Kidney capillary endothelial cell (primary cell): ENCODE data around the gene THAP7.
"Not testable (repeated sequence)": the region's sequence is repeated elsewhere in the genome, so short reads cannot be mapped to it uniquely, and the experiment has no call there.

Experiments used
- DNase-seq: peaks from one replicate; pipeline ENCODE4 v3.0.0-alpha.2; 2018; ENCODE audit warnings: low spot score

THAP7 gene, protein sequence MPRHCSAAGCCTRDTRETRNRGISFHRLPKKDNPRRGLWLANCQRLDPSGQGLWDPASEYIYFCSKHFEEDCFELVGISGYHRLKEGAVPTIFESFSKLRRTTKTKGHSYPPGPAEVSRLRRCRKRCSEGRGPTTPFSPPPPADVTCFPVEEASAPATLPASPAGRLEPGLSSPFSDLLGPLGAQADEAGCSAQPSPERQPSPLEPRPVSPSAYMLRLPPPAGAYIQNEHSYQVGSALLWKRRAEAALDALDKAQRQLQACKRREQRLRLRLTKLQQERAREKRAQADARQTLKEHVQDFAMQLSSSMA

DNA sequence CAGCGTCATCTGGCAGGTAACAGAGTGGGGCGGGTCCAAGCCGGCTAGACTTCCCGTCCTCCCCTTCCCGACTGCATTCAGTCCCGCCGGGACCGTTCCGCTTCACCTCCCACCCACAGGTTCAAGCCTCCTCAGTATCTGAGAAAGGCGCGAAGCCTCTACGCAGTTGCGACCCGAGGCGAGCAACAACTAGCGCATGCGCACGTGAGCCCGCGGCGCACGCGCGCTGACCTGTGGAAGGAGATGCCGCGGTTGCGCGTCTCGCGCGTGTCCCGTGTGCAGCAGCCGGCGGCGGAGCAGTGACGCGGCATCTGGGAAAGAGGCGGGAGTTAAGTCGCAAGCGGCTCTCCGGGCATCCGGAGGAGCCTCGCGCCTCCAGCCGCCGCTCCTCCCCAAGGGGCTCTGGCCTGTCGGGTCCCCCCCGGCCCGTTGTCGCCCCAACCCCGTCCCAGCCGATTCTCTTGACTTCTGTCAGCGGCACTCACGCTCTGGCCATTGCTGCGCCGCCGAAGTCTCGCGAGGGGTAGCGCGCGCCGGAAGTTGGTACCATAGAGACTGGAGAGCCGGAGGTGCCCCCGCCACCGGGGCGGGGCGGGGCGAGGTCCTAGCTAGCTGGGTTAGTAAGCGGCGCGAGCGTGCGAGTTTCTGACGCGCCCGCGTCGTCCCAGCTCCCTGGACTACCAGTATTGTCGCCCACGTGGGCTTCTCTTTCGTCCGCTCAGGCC, at the start of gene THAP7:
THAP7 (minus strand) TSS at position 518 of the 725 bp plus-strand sequence; CDS start at position 311, 207 bp downstream.
- DNase-seq = peak; percentile 96

DNA sequence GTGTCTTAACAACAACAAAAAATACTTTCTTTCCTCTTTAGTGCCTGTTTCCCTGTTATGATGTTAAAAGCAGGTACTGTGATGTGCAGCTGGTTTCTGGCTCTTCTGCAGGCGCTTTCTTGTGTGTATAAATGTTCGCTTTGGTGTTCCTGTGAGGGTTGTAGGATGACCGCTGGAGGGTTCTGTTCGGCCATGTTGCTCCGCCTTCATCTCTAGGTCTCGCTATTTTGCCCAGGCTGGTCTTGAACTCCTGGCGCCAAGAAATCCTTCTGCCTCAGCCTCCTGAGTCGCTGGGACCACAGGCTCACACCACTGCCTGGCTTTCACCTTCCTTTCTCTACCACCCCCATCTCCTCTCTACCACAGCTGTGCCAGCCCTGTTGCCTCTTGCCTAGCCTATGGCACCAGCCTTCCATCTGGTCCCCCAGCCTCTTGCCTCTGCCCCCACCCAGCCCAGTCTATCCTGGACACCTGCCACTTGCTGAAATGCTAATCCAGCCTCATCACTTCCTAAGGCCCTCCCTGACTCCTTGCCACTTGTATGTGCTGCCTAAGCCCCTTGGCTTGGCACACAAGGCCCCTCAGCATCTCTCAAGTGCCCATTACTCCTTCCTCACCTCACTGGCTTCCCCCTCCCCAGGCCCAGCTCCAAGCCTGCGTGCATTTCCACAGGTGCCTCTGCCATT, 49.4 kb upstream of the THAP7 start:
- DNase-seq = no peak

DNA sequence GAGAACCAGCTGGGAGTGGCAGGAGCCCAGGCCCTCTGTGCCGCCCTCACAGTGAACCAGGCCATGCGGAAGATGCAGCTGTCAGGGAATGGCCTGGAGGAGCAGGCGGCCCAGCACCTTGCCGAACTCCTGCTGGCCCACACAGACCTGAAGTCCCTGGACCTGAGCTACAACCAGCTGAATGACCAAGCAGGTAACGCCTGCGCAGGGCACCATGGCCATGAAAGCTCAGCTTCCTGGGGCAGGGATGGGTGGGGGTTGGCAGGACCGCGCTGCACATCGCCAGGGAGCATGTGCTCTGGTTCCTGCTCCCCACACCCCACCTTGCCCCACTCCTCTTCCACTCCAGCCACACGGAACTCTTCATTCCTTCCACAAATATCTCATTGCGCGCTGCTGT, 47.0 kb upstream of the THAP7 start:
- DNase-seq = not testable (repeated sequence)

DNA sequence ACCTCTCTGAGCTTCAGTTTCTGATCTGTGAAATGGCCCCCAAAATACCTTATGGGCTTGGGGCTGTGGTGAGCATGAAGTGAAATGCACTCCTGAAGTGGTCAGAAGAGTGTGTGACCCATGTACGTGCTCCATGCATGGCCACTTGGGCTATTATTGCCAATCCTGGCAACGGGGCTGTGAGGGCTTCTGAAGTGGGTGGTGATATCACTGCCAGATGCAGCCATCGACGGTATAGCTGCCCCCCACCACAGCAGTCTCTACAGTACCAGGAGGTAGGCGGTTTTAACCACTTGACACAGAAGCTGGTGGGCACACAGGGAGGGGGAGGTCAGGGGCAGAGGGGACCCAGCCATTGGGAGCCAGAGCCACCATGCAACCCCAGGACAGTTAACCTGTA, 46.5 kb upstream of the THAP7 start:
- DNase-seq = not testable (repeated sequence)

DNA sequence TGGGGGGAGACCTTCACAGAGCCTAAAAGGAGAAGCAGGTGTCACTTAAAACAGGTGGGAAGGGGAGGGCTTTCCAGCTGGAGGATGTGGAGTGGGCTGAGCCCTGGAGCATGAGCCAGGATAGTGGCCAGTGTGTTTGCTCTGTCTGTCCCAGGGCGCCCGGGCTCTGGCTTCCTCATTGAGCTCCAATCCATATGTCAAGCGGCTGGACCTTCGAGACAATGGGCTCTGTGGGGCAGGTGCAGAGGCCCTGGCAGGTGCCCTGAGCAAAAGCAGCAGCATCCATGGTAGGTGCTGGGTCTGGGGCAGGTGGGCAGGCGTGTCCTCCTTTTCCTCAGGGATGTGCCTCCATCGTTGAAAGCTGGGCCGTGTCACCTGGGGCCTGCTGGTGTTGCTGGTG, 45.8 kb upstream of the THAP7 start:
- DNase-seq = no peak

DNA sequence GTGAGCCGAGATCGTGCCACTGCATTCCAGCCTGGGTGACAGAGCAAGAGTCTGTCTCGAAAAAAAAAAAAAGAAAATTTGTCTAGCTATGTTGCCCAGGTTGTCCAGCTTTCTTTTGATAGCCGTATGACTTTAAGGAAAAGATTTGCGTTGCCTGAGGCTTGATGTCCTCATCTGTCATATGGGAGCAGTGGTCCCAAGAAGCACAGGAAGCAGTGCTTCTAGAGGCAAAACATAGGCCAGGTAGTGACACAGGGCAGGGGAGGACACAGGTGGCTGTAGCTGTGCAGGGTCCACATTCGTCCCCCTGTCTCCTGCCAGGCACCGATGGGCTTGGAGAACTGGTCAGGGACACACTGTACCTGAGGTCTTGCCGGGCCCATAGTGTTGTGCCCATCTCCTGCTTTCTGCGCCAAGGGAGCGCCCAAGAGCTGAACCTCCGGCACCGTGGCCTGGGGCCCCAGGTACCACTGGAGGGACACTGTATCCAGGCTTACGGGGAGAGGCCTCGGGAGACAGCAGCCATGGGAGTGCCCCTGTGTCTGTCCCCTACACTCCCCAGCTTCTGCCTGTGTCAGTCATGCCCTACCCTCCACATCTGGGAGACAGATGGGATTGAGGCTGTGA, 45.2 kb upstream of the THAP7 start:
- DNase-seq = no peak

DNA sequence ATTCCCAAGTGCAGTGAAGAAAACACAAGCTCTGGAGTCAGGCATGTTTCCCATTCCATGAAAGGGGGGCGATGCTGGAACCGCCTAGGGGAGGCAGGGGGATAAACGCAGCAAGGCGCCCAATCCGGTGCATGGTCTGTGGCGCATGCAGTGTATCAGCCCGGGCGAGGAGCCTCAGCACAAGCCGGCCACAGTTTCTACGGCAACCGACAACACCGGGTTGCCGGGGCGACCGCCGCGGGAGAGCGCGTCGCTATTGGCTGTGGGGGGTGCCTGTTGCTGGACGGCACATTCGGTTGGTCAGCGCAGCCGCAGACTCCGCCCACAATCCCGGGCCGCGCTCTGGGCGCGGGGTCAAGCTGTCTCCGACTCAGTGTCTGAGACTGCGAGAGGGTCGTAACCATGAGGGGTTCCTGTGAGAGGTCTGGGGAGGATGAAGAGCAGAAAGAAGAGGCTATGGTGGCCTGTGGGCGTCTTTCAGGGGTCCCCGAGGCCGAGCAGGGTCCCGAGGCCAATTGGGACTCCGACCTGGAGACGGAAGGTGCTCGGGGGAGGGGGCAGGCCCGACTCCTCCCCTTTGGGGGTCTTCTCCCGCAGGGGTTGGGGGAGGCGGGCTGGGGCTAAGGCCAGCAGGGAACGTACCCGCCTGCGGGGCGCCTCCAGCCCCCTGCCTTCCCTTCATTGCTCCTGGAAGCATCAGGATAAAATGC, 43.8 kb upstream of the THAP7 start, which contains the start of gene LRRC74B:
LRRC74B (plus strand) TSS at position 362 of the 710 bp plus-strand sequence; CDS start at position 403, 41 bp downstream.
- peak; percentile 82 for DNase-seq

DNA sequence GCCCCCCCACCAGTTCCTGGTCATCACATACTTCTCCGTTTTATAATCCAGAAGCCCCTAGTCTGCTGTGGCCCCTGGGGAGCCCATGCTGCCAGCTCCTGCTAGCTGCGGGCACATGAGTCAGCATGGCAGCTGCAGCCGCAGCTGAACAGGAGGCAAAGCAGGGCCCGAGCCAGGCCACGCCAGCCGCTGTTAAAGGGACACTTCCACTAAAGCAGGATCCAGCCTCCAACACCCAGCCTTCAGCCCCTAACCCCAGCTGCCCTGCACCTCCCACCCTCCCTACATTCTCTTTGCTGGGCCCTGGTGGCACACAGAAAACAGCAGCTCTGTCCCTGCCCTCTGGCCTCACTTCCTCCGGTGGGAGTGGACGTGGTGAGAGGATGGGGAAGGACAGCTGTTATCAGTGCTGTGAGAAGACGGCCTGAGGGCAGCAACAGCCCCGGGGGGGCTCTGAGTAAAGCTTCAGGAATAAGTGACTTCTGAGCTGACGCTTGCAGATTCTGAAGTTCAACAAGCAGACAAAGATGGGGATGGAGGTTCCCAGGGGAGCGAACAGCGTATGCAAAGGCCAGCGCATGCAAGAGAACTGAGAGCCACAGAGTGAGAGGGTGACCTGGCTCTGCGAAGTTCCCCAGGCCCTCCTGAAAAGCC, 43.1 kb upstream of the THAP7 start:
- no peak for DNase-seq

DNA sequence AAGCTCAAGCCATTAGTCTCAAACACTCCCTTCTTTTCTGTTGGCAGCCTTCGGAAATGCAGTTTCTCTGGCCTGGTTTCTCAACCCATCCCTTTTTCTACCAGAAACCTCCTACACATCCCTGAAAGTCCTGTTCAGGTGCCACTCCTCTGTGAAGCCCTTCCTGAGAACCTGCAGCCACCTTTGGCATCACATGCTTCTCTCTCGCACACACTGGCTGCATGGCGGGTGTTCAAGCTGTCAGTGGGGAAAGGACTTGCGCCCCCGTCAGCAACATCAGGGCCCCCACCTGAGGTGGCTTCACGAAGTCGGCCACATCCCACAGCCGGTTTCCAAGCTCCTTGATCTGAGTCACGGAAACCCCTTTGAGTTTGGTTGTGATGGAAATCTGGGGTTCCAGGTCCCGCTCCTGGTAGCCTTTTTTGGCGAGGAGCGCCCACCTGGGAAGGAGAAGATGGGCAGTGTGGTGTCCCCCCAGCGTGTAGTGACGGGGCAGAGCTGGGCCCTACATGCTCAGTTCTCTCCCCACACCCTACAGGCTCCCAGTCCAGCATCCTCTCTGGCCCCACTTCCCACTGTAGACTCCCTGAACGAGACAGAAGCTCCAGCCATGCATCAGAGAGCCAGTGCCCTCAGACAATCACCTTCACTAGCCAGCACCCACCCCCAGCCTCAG, 42.1 kb upstream of the THAP7 start:
- DNase-seq = no peak

DNA sequence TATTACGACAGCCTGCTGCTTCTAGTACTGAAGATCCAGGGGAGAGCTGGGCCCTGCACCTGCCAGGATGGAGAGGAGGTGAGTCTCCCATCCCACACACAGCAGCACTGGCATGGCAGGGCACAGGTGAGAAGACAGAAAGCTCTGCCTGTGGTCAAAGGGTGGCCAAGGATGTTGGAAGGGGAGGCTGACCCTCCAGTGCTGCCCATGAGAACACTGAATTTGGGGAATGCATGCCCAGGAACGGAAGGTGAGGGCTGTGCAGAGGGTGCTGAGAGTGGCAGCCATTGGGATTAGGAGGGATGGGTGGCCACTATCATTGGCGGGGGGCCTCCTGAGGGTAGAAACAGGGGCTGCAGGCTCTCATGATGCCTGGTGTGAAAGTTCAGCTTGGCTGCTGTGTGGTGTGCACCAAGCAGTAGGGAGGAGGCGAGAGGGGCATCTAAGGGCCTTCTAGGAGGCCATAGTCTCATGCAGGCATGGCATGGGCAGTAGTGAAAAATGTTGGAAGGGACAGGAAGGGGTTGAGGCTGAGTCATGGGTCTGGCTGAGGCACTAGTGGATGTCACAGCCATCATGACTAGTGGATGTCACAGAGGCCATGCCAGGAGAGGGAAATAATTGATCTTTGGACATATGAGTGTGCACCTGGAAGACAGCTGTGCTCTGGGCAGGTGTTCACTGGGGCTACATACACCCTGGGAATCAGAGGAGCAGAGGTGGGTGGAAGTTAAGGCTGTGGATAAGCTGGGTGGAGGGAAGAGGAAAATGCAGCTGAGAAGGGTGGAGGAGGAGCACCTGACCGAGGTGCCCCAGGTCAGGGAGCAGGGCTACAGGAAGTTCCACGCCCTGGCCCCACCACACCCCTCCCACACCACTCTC, 41.3 kb upstream of the THAP7 start:
- peak; percentile 17 for DNase-seq

DNA sequence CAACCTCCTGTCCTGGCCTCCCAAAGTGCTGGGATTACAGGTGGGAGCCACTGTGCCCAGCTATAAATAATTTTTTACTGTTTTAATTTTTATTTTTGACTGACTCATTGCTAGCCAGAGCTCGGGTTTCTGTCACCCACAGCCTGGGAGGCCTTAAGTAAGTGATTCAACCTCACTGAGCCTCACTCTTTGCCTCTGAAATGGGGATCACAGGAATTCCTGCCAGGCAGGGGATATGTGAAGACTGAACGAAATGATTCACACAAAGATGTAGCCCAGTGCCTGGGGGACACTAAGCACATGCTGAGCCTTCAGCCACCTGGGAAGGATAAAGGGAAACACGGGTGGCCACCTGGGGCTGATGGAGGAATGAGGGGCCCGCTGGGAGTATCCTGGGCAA, 40.0 kb upstream of the THAP7 start:
- no peak for DNase-seq

DNA sequence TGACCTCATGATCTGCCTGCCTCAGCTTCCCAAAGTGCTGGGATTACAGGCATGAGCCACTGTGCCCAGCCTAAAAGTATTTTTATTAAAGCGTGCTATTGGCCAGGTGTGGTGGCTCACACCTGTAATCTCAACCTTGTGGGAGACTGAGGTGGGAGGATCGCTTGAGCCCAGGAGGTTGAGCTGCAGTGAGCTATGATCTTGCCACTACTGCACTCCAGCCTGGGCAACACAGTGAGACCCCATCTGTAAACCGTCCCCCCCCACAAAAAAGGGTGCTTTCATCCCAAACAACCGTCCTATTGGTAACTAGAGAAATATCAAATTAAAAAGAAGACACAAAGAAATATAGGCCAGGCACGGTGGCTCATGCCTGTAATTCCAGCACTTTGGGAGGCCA, 37.2 kb upstream of the THAP7 start:
- DNase-seq = not testable (repeated sequence)

DNA sequence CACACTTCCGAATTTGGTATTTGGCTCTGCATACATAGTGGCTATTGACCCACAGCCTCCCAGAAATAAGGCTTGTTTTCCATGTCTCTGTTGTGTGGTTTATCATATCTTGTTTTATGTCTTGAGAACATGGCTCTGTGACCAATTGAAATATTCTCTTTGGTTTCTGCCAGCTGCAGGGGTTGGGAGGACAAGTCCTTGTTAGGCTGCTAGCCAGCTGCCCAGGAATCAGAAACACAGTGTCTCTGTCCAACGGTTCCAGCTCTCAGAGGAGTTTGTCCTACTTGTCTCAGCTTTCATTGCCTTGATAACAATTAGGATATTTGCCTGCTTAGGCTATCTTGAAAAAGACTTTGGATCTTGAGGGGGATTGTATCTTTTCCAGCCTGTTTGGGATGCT, 36.5 kb upstream of the THAP7 start:
- DNase-seq = no peak

DNA sequence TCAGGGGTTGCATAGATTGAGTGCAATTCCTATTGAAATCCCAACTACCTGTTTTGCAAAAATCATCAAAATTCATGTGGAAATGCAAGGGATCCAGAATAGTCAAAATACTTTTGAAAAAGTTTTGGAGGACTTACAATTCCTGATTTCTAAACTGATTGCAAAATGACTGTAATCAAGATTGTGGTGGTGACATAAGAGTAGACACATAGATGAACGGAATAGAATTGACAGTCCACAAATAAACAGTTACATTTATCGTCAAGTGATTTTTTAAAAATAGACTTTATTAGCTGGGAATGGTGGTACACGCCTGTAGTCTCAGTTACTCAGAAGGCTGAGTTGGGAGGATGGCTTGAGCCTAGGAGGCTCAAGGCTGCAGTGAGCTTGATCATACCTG, 33.1 kb upstream of the THAP7 start:
- no peak for DNase-seq

DNA sequence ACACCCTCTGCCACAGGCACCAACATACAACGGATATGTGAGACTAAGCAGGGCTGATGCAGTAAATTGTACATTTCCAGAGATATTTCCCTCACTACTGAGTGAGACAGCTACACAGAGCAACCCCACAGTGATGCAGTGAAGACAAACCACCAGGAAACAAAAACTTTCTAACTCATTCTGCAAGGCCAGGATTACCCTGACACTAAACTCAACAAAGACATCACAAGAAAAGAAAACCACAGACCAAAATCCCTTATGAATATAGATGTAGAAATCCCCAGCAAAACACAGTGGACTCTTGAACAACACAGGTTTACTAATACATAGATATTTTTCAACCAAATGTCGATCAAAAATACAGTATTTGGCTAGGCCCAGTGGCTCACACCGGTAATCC, 32.0 kb upstream of the THAP7 start:
- no peak for DNase-seq

DNA sequence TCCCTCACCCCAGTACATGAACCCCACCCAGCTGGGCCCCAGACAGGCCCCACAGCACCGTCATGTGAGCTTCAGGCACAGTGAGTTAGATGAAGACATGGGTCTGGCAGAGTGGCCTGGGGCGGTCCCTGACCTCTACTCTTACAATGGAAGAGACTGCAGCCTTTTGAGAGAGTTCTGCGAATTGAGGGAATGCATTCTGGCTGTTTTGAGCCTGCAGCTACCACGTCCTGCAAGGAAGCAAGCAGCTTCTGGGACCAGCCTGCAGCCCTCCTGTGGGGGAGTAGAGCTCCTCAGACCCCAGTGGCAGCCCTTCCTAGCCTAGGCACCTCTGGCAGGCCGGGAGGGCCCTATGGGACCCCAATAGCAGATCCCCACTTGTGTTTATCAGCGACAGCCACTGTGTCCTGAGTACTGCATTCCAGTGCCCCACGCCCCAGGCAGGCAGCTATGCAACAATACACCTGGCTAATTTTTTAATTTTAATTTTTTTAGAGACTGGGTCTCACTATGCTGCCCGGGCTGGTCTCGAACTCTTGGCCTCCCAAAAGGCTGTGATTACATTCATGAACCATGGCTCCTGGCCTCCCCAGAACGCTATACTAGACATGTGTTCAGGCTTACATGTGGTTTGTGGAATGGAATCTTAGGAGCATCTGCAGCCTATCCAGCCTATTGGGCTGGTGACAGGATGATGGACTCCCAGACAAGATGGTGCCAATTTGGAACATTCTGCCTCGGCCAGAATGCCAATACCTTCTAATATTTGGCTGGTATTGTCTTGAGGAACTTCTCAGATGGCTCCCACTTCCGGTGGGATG, 31.2 kb upstream of the THAP7 start:
- DNase-seq = no peak

DNA sequence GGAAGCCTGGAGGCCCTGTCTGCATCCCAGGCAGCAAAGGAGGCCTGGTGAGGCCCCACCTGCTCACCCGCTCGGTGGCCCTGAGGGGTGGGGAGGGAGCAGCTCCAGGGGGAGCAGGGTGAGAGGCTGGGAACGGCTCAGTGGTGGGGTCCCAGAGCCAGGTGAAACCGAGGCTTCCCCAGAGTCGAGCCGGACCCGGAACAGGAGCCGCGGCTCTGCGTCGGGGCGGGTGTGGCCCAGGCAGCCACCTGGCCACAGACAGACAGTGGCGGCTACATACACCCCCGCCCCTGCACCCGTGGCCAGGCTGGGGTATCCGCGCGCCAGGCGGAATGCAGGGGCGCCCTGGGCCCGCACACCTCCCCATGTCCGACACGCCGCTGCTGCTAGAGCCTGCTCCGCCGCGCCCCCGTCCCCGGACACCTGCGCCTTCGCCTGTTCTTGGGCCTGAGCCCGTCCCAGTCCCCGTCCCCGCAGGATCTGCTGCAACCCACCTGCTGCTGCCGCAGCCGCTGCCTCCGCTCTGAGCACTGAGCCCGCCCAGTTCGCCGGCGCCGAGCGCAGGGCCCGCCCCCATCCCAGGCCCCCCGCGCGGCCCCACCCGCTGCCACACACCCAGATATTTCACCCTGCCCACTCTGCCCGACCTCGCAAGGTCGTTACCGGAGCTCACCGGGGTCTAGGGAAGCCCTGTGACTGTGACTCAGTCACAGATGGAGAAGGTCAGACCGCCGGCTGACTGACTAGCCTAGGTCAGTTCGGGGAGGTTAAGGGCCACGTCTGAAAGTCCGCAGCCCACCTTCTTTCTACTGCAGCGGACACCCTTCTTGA, 30.3 kb upstream of the THAP7 start, which contains the start of gene SLC7A4:
SLC7A4 (minus strand) TSS at position 525 of the 831 bp plus-strand sequence. CDS start 749 bp downstream, outside the sequence.
- no peak for DNase-seq
